ENCODE measurements around the gene PCDH19.

The PCDH19 gene

GRCh38 chrX:100340491-100341141 lies 69.5 kb downstream of the PCDH19 start:
- H3K4me3 ChIP-seq (ENCODE audit: low read depth, low read length) = no peak overlapping the region
- no peak for TF ChIP-seq CTCF (IDR thresholded peaks at IDR 0.05; ENCODE audit: low read depth, low read length)

- TF ChIP-seq CTCF (IDR thresholded peaks at IDR 0.05; ENCODE audit: low read depth, low read length) = no peak
- no peak overlapping the region for H3K4me3 ChIP-seq (ENCODE audit: low read depth, low read length)
Observed at GRCh38 chrX:100328351-100328750, 81.7 kb downstream of the PCDH19 start.

- H3K4me3 ChIP-seq (ENCODE audit: low read depth, low read length) = no peak overlapping the region
- no peak for TF ChIP-seq CTCF (IDR thresholded peaks at IDR 0.05; ENCODE audit: low read depth, low read length)
Observed at GRCh38 chrX:100319716-100320115, 90.4 kb downstream of the PCDH19 start.

- no peak overlapping the region for H3K4me3 ChIP-seq (ENCODE audit: low read depth, low read length)
Observed at GRCh38 chrX:100316987-100317386, 93.1 kb downstream of the PCDH19 start.

GRCh38 chrX:100315566-100315965 lies 94.5 kb downstream of the PCDH19 start:
- TF ChIP-seq CTCF (IDR thresholded peaks at IDR 0.05; ENCODE audit: low read depth, low read length) = no peak
- no peak overlapping the region for H3K4me3 ChIP-seq (ENCODE audit: low read depth, low read length)

More at GRCh38 chrX:100316987-100317386, 93.1 kb downstream of the PCDH19 start:
- no peak for TF ChIP-seq CTCF (IDR thresholded peaks at IDR 0.05; ENCODE audit: low read depth, low read length)

GRCh38 chrX:100299559-100299958 lies 110.5 kb downstream of the PCDH19 start:
- H3K4me3 ChIP-seq (ENCODE audit: low read depth, low read length) = no peak overlapping the region
- TF ChIP-seq CTCF (IDR thresholded peaks at IDR 0.05; ENCODE audit: low read depth, low read length) = no peak

GRCh38 chrX:100297728-100298127 lies 112.3 kb downstream of the PCDH19 start:
- TF ChIP-seq CTCF (IDR thresholded peaks at IDR 0.05; ENCODE audit: low read depth, low read length) = no peak

More at GRCh38 chrX:100297728-100298127, 112.3 kb downstream of the PCDH19 start:
- no peak overlapping the region for H3K4me3 ChIP-seq (ENCODE audit: low read depth, low read length)

Data from WI38 (cell line).